Uterus (tissue), 4 donors: ENCODE measurements around the gene PRIMA1. TPM values are rescaled to one million over a fixed set of nuclear protein-coding genes. Genes with fewer than 3 reads are reported as not detected.

Source experiments
- DNase-seq, 2 donors: peaks; one replicate each; pipeline ENCODE4 v3.0.0-alpha.2; 2019 to 2020
- H3K27ac ChIP-seq, 2 donors: fragments of 200-600 bp; sonication (generic); 1 replicate in 1 of 2; 2 replicates in 1 of 2; pipeline ENCODE4 v1.5.1; 2016 to 2018
- H3K27me3 ChIP-seq, 2 donors: fragments of 200-600 bp; sonication (generic); one replicate each; pipeline ENCODE4 v1.5.1; 2018 to 2019; ENCODE audit warnings: control low read depth in 1 of 2
- H3K36me3 ChIP-seq, 2 donors: fragments of 200-600 bp; sonication (generic); one replicate each; pipeline ENCODE4 v1.5.1; 2019; ENCODE audit warnings: control low read depth in 1 of 2
- H3K4me1 ChIP-seq, 2 donors: fragments of 200-600 bp; sonication (generic); one replicate each; pipeline ENCODE4 v1.5.1; 2018 to 2019; ENCODE audit warnings: control low read depth in 1 of 2
- H3K4me3 ChIP-seq, 2 donors: fragments of 200-600 bp; sonication (generic); 1 replicate in 1 of 2; 2 replicates in 1 of 2; pipeline ENCODE4 v1.5.1; 2018 to 2019; ENCODE audit warnings: mild to moderate bottlenecking in 1 of 2
- H3K9me3 ChIP-seq, 2 donors: fragments of 200-600 bp; sonication (generic); one replicate each; pipeline ENCODE4 v1.5.1; 2019; ENCODE audit warnings: control low read depth in 1 of 2
- POLR2A ChIP-seq, 2 donors: fragments of 450-650 bp; IDR thresholded peaks; one replicate each; pipeline ENCODE4 v1.6.1; 2016; ENCODE audit warnings: antibody characterized with exemption in 2 of 2, mild to moderate bottlenecking in 1 of 2, moderate library complexity in 1 of 2
- intact Hi-C: fragments of 100-400 bp; cut with DNase I; formaldehyde crosslinking; loops from one replicate; pipeline ENCODE4 v1.15.1; 2023; ENCODE audit warnings: low total_unique reads
- total RNA-seq, 4 donors: library from RNA; depleted of rRNA in 3 of 4; stranded (reverse); fragments of >200 nt in 3 of 4; gene quantifications; one replicate each; pipeline versions ENCODE4 v1.1.0 to v1.2.4, GENCODE V29; 2014 to 2023
- TF ChIP-seq, protein P1 (sequence below), 4 experiments: fragments of 200-600 bp in 2 of 4; fragments of 450-650 bp in 2 of 4; sonication (generic) in 2 of 4; IDR thresholded peaks; one replicate each; pipeline ENCODE4 v1.5.1; 2016 to 2019; ENCODE audit warnings: antibody characterized with exemption in 4 of 4, mild to moderate bottlenecking in 2 of 4, moderate library complexity in 1 of 4
- donor health status: DM: yes; HTN: yes; CAD: no.

Gene PRIMA1
- total RNA-seq, 4 donors from 2014 or later: 0.48 to 24.5 (median 3.8) TPM

DNA sequence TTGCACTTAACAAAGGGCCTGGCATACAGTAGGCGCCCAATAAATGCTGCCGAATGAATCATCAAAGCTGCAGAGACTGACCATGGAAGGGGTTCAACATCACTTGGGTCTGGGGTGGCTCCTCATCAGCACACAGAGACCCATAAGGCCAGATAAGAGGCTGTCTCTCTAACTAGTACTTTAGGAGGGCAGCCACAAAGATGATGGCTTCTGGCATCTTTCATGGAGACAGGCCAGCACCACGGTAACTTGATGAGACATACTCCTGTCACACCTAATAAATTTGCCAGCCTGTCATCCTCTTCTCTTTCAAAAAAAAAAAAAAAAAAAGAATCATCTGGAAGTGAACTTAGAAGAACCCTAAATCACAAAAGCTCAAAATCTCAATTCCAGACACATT lies 3.4 kb downstream of the PRIMA1 start:
- H3K4me1 ChIP-seq: peaks cover 7 to 14% of the 10 kb centered on the region in 2 donors
- intact Hi-C loops: loop anchor here (10.0 kb wide), 1 partner anchor 130 kb away; no protein-coding TSS in a partner anchor
- no peaks in the 10 kb centered on the region for H3K9me3 ChIP-seq
- H3K36me3 ChIP-seq: no peaks in the 10 kb centered on the region
- no peak for TF ChIP-seq POLR2A (IDR thresholded peaks at IDR 0.05)
- TF ChIP-seq, protein P1, sequence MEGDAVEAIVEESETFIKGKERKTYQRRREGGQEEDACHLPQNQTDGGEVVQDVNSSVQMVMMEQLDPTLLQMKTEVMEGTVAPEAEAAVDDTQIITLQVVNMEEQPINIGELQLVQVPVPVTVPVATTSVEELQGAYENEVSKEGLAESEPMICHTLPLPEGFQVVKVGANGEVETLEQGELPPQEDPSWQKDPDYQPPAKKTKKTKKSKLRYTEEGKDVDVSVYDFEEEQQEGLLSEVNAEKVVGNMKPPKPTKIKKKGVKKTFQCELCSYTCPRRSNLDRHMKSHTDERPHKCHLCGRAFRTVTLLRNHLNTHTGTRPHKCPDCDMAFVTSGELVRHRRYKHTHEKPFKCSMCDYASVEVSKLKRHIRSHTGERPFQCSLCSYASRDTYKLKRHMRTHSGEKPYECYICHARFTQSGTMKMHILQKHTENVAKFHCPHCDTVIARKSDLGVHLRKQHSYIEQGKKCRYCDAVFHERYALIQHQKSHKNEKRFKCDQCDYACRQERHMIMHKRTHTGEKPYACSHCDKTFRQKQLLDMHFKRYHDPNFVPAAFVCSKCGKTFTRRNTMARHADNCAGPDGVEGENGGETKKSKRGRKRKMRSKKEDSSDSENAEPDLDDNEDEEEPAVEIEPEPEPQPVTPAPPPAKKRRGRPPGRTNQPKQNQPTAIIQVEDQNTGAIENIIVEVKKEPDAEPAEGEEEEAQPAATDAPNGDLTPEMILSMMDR (IDR thresholded peaks at IDR 0.05): no peak
- H3K27me3 ChIP-seq: no peaks in the 10 kb centered on the region
- no peak overlapping the region for H3K4me3 ChIP-seq
- peak overlapping the region; percentile 52 to 56 for H3K27ac ChIP-seq
- DNase-seq: peak; percentile 34 to 52

DNA sequence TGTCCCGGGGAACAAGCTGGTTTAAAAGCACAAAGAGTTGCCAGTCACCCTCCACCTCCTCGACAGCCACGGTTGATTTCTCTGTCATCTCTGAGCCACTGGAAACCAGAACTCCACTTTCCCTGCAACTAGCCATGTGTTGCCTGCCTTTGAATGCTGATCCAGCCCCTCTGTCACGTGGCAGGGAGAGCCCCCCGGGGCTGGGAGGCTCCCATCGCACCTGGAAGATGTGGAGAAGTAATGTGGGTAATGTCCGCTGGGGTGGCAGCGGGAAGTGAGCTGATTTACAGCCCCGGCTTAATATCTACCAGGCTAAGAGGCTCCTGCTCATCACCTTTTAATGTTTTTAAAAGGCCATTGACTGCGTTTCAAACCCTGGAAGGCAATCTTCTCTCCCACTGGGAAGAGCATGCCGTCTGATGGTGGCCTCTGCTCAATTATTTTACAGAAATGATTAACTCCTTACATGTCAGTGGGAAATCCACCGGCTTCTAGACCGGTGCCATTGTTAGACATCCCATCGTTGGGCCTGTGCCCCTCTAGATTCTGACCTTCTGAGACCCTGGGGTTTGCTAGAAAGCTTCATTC lies 7.4 kb downstream of the PRIMA1 start:
- Histone ChIP-seq H3K4me3 (no peak overlapping the region), H3K36me3 (no peaks in the 10 kb centered on the region), H3K9me3 (no peaks in the 10 kb centered on the region), H3K27ac (no peak overlapping the region), H3K27me3 (no peaks in the 10 kb centered on the region), H3K4me1 (no peaks in the 10 kb centered on the region)
- TF ChIP-seq, protein P1 (IDR thresholded peaks at IDR 0.05): no peak
- no peak for TF ChIP-seq POLR2A (IDR thresholded peaks at IDR 0.05)
- no peak for DNase-seq
- intact Hi-C loops: loop anchor here (10.0 kb wide), 1 partner anchor 126 kb away; no protein-coding TSS in a partner anchor

DNA sequence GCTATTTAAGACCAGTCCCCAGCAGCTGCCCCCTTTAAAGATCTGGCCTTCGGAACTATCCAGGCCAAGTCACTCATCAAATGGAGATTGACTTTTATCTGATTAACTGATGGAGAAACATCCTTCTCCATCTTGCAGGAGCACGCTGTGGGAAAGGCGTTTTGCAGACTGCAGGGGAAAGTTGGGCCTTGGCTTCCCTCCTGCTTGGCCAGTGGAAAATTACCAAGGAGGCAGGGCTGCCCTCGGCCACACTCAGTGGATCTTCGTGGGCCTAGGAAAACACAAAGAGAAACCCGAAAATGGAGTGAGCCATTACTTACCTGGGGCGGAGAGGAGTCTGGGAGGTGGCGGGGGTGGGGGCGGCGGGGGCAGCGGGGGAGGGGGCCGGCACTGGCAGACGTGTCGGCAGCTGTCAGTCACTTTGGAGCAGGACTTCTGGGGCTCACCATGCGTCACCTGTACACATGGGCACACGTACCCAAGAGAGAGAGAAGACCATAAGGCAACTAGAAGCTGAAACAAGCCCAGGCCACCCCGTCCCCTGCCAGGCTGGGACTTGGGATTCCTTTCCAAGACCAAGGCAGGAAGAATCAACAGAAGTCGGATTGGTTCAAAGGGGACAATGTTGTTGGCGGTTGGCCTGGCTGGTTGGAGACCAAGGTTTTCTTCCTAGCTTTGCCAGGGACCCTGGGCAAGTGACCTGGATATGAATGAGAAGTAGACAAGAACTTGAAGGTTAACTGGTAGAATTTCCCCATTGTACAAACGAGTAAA lies 9.2 kb downstream of the PRIMA1 start:
- no peak overlapping the region for H3K4me3 ChIP-seq
- H3K36me3 ChIP-seq: no peaks in the 10 kb centered on the region
- intact Hi-C loops: no loop called here
- no peaks in the 10 kb centered on the region for H3K4me1 ChIP-seq
- no peaks in the 10 kb centered on the region for H3K9me3 ChIP-seq
- no peaks in the 10 kb centered on the region for H3K27me3 ChIP-seq
- DNase-seq: no peak
- no peak overlapping the region for H3K27ac ChIP-seq
- TF ChIP-seq POLR2A (IDR thresholded peaks at IDR 0.05): no peak
- TF ChIP-seq, protein P1 (IDR thresholded peaks at IDR 0.05): no peak

DNA sequence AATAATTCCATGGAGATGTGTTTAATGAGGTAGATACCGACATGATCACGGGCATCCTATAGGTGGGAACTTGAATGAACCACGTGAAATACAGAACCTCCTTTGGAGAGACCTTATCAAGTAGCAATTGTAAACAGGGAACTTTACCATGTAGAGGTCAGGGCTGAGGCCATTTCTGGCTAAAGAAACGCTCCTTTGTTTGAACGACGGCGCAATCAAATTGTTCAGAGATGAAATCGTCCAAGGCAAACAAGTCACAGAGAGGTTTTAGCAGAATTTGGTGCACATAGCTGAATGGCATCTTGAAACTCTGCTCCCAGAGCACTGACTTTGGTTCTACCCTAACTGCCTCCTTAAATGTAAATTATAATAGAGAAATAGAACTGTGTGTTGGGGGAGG lies 9.8 kb downstream of the PRIMA1 start:
- TF ChIP-seq, protein P1 (IDR thresholded peaks at IDR 0.05): no peak
- TF ChIP-seq POLR2A (IDR thresholded peaks at IDR 0.05): no peak
- Histone ChIP-seq H3K9me3 (no peaks in the 10 kb centered on the region), H3K36me3 (no peaks in the 10 kb centered on the region), H3K27me3 (no peaks in the 10 kb centered on the region), H3K4me3 (no peak overlapping the region), H3K27ac (no peak overlapping the region), H3K4me1 (no peaks in the 10 kb centered on the region)
- DNase-seq: no peak
- intact Hi-C loops: no loop called here

DNA sequence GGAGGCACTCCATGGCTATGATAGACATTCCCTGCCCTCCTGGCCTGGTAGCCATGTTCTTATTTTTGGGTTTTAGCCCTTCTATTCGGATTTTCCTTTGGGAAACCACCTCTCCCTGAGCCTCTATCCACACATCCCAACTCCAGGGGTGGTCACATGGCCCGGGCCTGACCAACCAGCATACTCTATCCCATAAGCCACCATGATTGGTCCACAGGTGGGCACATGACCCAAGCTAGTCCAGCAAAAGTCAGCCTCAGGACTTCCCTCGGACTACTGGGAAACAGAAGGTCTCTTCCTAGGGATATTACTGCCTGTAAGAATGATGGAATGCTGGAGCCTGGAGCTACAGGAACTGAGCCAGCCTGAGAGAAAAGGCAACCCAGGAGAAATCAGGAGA lies 12.5 kb downstream of the PRIMA1 start:
- Histone ChIP-seq H3K36me3 (no peaks in the 10 kb centered on the region), H3K4me3 (no peak overlapping the region), H3K9me3 (no peaks in the 10 kb centered on the region), H3K27ac (no peak overlapping the region), H3K4me1 (no peaks in the 10 kb centered on the region), H3K27me3 (no peaks in the 10 kb centered on the region)
- TF ChIP-seq, protein P1 (IDR thresholded peaks at IDR 0.05): no peak
- no peak for TF ChIP-seq POLR2A (IDR thresholded peaks at IDR 0.05)
- intact Hi-C loops: no loop called here
- DNase-seq: no peak
